Esophagus muscularis mucosa (tissue), 4 donors: ENCODE measurements around the gene ZNF366. TPM values are rescaled to one million over a fixed set of nuclear protein-coding genes. Genes with fewer than 3 reads are reported as not detected.
A peak's percentile ranks its signal among the peaks of the same experiment; 100 is the strongest.

Source experiments
- DNase-seq: peaks from one replicate; pipeline ENCODE4 v3.0.0-alpha.2; 2017; ENCODE audit errors: extremely low spot score
- H3K27ac ChIP-seq, 4 donors: fragments of 200-600 bp; sonication (generic); replicated peaks in 1 of 4; 1 replicate in 3 of 4; 2 replicates in 1 of 4; pipeline ENCODE4 v1.5.1; 2016 to 2019; ENCODE audit warnings: mild to moderate bottlenecking in 1 of 4
- H3K27me3 ChIP-seq, 4 donors: fragments of 200-600 bp; sonication (generic); one replicate each; pipeline versions ENCODE4 v1.5.1 to v1.6.0; 2016 to 2019
- H3K36me3 ChIP-seq, 4 donors: fragments of 200-600 bp; sonication (generic); one replicate each; pipeline ENCODE4 v1.5.1; 2016 to 2019
- H3K4me1 ChIP-seq, 4 donors: fragments of 200-600 bp; sonication (generic); one replicate each; pipeline ENCODE4 v1.5.1; 2016 to 2019
- H3K4me3 ChIP-seq, 4 donors: fragments of 200-600 bp; sonication (generic); 1 replicate in 2 of 4; 2 replicates in 2 of 4; pipeline ENCODE4 v1.5.1; 2016 to 2019; ENCODE audit warnings: mild to moderate bottlenecking in 4 of 4, moderate library complexity in 1 of 4
- H3K9me3 ChIP-seq, 4 donors: fragments of 200-600 bp; sonication (generic); 1 replicate in 3 of 4; 2 replicates in 1 of 4; pipeline ENCODE4 v1.5.1; 2016 to 2019
- EP300 ChIP-seq: sonication (generic); formaldehyde crosslinking; IDR thresholded peaks from one replicate; pipeline ENCODE4 v1.6.1; 2017; ENCODE audit warnings: antibody characterized with exemption
- POLR2A ChIP-seq: fragments of 450-650 bp; IDR thresholded peaks from one replicate; pipeline ENCODE4 v1.6.1; 2017; ENCODE audit warnings: antibody characterized with exemption, moderate library complexity, mild to moderate bottlenecking, low read depth
- POLR2AphosphoS5 ChIP-seq, 2 donors: sonication (generic); formaldehyde crosslinking; IDR thresholded peaks; one replicate each; pipeline ENCODE4 v1.6.1; 2017; ENCODE audit warnings: antibody characterized with exemption in 2 of 2
- WGBS: methylation state at CpG from one replicate; pipeline ENCODE4 v1.1.5; 2018; 5-methylcytosine and 5-hydroxymethylcytosine counted together
- intact Hi-C: fragments of 100-400 bp; cut with DNase I; formaldehyde crosslinking; loops from one replicate; pipeline ENCODE4 v1.15.1; 2023
- total RNA-seq, 4 donors: library from RNA; depleted of rRNA; stranded (reverse); fragments of >200 nt; gene quantifications; one replicate each; pipeline versions ENCODE4 v1.1.0 to v1.2.1, GENCODE V29; 2016
- TF ChIP-seq, protein P1 (sequence below), 3 experiments: fragments of 200-600 bp in 2 of 3; fragments of 450-650 bp in 1 of 3; sonication (generic) in 2 of 3; IDR thresholded peaks; one replicate each; pipeline ENCODE4 v1.5.1; 2017 to 2019; ENCODE audit warnings: antibody characterized with exemption in 3 of 3, mild to moderate bottlenecking in 2 of 3, moderate library complexity in 1 of 3

ZNF366 gene
- total RNA-seq, 4 donors from 2014 or later, result 3.1 to 11.1 (median 5.0) TPM

DNA sequence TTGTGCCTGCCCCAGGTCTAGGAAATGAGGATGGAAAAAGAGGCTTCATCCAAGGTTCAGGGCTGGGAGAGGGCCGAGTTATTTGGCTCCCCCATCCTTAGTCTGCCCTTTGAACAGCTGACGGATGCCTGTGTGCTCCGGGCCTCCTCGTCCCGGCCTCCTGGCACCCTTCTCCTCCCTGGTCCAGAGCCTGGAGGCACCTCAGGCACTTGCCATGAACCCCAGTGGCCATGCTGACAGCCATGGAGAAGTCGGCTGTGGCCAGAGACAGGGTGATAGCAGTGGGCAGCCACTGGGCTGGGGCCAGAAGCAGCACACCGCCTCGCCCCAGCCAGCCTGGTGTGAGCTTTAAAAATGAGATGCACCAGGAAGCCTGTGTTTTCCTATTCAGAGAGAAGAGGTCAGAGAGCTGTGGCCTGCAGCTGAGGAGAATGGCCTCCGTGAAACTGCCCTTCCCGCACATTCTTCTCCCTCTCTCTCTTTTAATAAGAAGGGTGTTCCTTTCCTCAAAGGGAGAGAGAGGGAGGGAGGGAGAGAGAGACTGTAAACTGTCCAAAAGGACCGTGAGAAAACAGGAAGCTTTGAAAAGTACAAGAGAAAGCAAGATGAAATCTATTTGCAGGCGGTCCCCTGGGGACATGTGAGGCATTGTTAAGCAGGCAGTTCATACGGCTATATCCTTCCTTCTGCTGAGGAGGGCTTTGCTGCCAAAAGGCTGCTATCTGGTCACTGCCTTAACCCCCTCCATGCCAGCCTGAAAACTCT, 55.3 kb downstream of the ZNF366 start:
- H3K27ac ChIP-seq, result peak overlapping the region; percentile 82 to 92 (median 86)
- no peaks in the 10 kb centered on the region for H3K9me3 ChIP-seq
- WGBS, result 26% methylated on average over 13 of the region's 13 CpGs
- TF ChIP-seq POLR2AphosphoS5 (IDR thresholded peaks at IDR 0.05), result peak; percentile 28 to 46
- no peak for TF ChIP-seq EP300
- TF ChIP-seq, protein P1, sequence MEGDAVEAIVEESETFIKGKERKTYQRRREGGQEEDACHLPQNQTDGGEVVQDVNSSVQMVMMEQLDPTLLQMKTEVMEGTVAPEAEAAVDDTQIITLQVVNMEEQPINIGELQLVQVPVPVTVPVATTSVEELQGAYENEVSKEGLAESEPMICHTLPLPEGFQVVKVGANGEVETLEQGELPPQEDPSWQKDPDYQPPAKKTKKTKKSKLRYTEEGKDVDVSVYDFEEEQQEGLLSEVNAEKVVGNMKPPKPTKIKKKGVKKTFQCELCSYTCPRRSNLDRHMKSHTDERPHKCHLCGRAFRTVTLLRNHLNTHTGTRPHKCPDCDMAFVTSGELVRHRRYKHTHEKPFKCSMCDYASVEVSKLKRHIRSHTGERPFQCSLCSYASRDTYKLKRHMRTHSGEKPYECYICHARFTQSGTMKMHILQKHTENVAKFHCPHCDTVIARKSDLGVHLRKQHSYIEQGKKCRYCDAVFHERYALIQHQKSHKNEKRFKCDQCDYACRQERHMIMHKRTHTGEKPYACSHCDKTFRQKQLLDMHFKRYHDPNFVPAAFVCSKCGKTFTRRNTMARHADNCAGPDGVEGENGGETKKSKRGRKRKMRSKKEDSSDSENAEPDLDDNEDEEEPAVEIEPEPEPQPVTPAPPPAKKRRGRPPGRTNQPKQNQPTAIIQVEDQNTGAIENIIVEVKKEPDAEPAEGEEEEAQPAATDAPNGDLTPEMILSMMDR (IDR thresholded peaks at IDR 0.05), result no peak
- no peak for TF ChIP-seq POLR2A
- DNase-seq, result peak; percentile 95
- peaks cover 47 to 57% (median 52%) of the 10 kb centered on the region in 4 donors for H3K4me1 ChIP-seq
- H3K36me3 ChIP-seq, result peaks cover 0 to 68% (median 0%) of the 10 kb centered on the region in 4 donors
- H3K27me3 ChIP-seq, result no peaks in the 10 kb centered on the region
- peak overlapping the region in 1 of 4 donors; percentile 10 for H3K4me3 ChIP-seq
- intact Hi-C loops, result loop anchor here (5.0 kb wide), 1 partner anchor 85 kb away; no protein-coding TSS in a partner anchor

DNA sequence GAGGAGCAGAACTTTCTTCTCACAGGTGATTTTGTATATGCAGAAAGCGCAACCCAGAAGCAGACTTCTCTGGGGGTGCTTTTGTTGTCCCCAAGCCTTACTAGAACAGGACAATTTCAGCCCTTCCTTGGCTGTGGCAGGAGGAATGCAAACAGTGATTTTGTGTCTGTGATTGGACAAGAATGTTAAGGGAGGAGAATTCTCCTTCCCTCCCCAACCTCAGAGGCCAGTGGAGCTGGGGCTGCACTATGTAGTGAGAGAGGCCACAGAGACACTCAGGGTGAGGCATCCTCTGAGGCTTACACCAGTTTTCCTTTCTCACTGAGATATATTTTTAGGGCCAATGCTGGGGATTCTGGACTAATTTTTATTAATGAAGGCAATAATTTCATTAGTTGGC, 58.8 kb downstream of the ZNF366 start:
- H3K27me3 ChIP-seq, result no peaks in the 10 kb centered on the region
- intact Hi-C loops, result no loop called here
- TF ChIP-seq POLR2AphosphoS5 (IDR thresholded peaks at IDR 0.05) (no peak), EP300 (no peak), POLR2A (no peak)
- TF ChIP-seq, protein P1 (IDR thresholded peaks at IDR 0.05), result no peak
- no peak overlapping the region for H3K27ac ChIP-seq
- no peak for DNase-seq
- H3K9me3 ChIP-seq, result no peaks in the 10 kb centered on the region
- H3K4me3 ChIP-seq, result no peak overlapping the region
- peaks cover 0 to 60% (median 0%) of the 10 kb centered on the region in 4 donors for H3K36me3 ChIP-seq
- WGBS, result 5% methylated on average over 1 of the region's 1 CpG
- peaks cover 44 to 65% (median 56%) of the 10 kb centered on the region in 4 donors for H3K4me1 ChIP-seq

DNA sequence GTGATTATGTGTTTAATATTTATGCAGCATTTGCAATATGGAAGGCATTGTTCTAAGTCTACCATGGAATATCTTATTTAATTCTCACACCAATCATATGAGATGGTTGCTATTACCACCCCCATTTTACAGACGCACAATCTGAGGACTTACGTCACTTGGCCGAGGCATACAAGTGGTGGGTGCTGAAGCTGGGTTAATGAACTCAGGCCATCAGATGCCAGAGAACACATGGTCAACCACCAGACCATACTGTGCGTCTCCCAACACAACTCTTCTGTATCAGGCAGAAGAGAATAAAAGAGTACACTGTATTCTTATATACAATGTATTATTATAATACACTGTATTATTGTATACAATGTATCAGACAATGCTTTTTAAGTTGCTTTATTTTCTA, 59.5 kb downstream of the ZNF366 start:
- no peak overlapping the region for H3K4me3 ChIP-seq
- 96% methylated on average over 4 of the region's 4 CpGs for WGBS
- no peaks in the 10 kb centered on the region for H3K9me3 ChIP-seq
- H3K4me1 ChIP-seq, result peaks cover 38 to 60% (median 52%) of the 10 kb centered on the region in 4 donors
- no peak overlapping the region for H3K27ac ChIP-seq
- no peaks in the 10 kb centered on the region for H3K27me3 ChIP-seq
- TF ChIP-seq POLR2AphosphoS5 (IDR thresholded peaks at IDR 0.05) (no peak), POLR2A (no peak), EP300 (no peak)
- TF ChIP-seq, protein P1 (IDR thresholded peaks at IDR 0.05), result no peak
- intact Hi-C loops, result no loop called here
- H3K36me3 ChIP-seq, result peaks cover 0 to 65% (median 0%) of the 10 kb centered on the region in 4 donors
- DNase-seq, result no peak

DNA sequence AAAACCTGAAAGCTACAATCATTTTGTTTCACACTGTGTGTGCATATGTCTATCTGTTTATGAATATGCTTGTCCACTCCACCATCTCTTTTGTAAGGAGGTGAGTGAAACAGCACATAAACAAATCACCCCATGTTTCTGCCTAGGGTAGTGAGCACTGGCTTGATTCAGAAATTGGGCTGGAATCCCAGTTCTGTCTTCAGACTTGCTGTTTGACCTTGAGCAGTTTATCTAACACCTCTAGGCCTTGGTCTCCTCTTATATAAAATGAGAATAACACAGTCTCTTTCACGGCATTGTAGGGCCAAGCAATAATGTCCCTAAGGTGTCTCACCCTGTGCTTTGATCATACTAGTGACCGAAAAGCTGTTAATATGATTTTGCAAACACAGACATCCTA, 61.2 kb downstream of the ZNF366 start:
- peak overlapping the region in 2 of 4 donors; percentile 32 to 48 for H3K27ac ChIP-seq
- H3K4me3 ChIP-seq, result no peak overlapping the region
- intact Hi-C loops, result no loop called here
- TF ChIP-seq EP300 (no peak), POLR2A (no peak), POLR2AphosphoS5 (IDR thresholded peaks at IDR 0.05) (no peak)
- TF ChIP-seq, protein P1 (IDR thresholded peaks at IDR 0.05), result no peak
- peaks cover 20 to 60% (median 52%) of the 10 kb centered on the region in 4 donors for H3K4me1 ChIP-seq
- H3K27me3 ChIP-seq, result no peaks in the 10 kb centered on the region
- H3K36me3 ChIP-seq, result peaks cover 0 to 66% (median 0%) of the 10 kb centered on the region in 4 donors
- DNase-seq, result no peak
- H3K9me3 ChIP-seq, result no peaks in the 10 kb centered on the region
- WGBS, result 52% methylated on average over 2 of the region's 2 CpGs
